ENCODE data around the gene ATXN7. TPM values are rescaled to one million over a fixed set of nuclear protein-coding genes. Genes with fewer than 3 reads are reported as not detected.
A peak's percentile ranks its signal among the peaks of the same experiment; 100 is the strongest.

The ATXN7 gene
- total and polyA plus RNA-seq, 2 of the 13 experiments (the other 11 are each of a cell fraction or from before 2014, with no cell fraction given), result 13.8 to 20.0 TPM

- TF ChIP-seq ZBTB7B (CRISPR knock-in tag; IDR thresholded peaks at IDR 0.05), result no peak; the same call in 1 of the 2 replicates
- no peak for TF ChIP-seq MTERF4 (CRISPR knock-in tag; IDR thresholded peaks at IDR 0.05)
- TF ChIP-seq HDAC6 (IDR thresholded peaks at IDR 0.05; ENCODE audit: low read depth, low read length), result no peak
- no peak for TF ChIP-seq ADNP (CRISPR knock-in tag; IDR thresholded peaks at IDR 0.05)
- TF ChIP-seq ZNF614 (CRISPR knock-in tag; IDR thresholded peaks at IDR 0.05; ENCODE audit: borderline replicate concordance), result peak; percentile 28; the same call in 1 of the 2 replicates
- no peak for TF ChIP-seq GPN1 (CRISPR knock-in tag; IDR thresholded peaks at IDR 0.05; ENCODE audit: borderline replicate concordance)
- peak; percentile 58; the same call in 1 of the 2 replicates for TF ChIP-seq ZNF274 (CRISPR knock-in tag; IDR thresholded peaks at IDR 0.05)
- TF ChIP-seq ZBTB8A (CRISPR knock-in tag; IDR thresholded peaks at IDR 0.05; ENCODE audit: borderline replicate concordance, low read depth), result no peak
- TF ChIP-seq ZNF329 (CRISPR knock-in tag; IDR thresholded peaks at IDR 0.05; ENCODE audit: low read depth), result 0 out of 2 replicates have a peak, but pooled peaks have one; percentile 27
- no peak for TF ChIP-seq ZNF382 (CRISPR knock-in tag; IDR thresholded peaks at IDR 0.05; ENCODE audit: borderline replicate concordance)
- TF ChIP-seq IKZF5 (CRISPR knock-in tag; IDR thresholded peaks at IDR 0.05), result peak; percentile 18; the same call in 1 of the 2 replicates
- TF ChIP-seq RORA (CRISPR knock-in tag; IDR thresholded peaks at IDR 0.05), result no peak
- 0 out of 2 replicates have a peak, but pooled peaks have one; percentile 55 for TF ChIP-seq ZNF142 (CRISPR knock-in tag; IDR thresholded peaks at IDR 0.05)
- TF ChIP-seq TFAP4 (IDR thresholded peaks at IDR 0.05; ENCODE audit: borderline replicate concordance, low read depth), result peak; percentile 42; the same call in 1 of the 2 replicates
- TF ChIP-seq ZNF510 (CRISPR knock-in tag; IDR thresholded peaks at IDR 0.05; ENCODE audit: low read depth), result peak; percentile 70; the same call in 1 of the 2 replicates
- no peak for TF ChIP-seq ZNF83 (CRISPR knock-in tag; IDR thresholded peaks at IDR 0.05; ENCODE audit: borderline replicate concordance)
- TF ChIP-seq ZFX (CRISPR knock-in tag; IDR thresholded peaks at IDR 0.05; ENCODE audit: low read depth), result peak; percentile 74
- TF ChIP-seq ONECUT2 (CRISPR knock-in tag; IDR thresholded peaks at IDR 0.05), result no peak
- no peak for TF ChIP-seq NR2F1 (CRISPR knock-in tag; IDR thresholded peaks at IDR 0.05)
Observed at GRCh38 chr3:63911873-63912767, 48.5 kb downstream of the ATXN7 start, which contains the start of gene SCAANT1 (continued).

Data from HepG2 (cell line).